HepG2 (cell line): ENCODE results near the gene TLE7. TPM values are rescaled to one million over a fixed set of nuclear protein-coding genes. Genes with fewer than 3 reads are reported as not detected.

Source experiments
- AHDC1 ChIP-seq: sonication (generic); formaldehyde crosslinking; IDR thresholded peaks from 2 replicates; pipeline ENCODE4 v1.5.1; 2020; ENCODE audit warnings: mild to moderate bottlenecking, missing genetic modification reagents, borderline replicate concordance
- ATAD3A ChIP-seq: sonication (generic); formaldehyde crosslinking; IDR thresholded peaks from 2 replicates; pipeline ENCODE4 v1.4.0; 2020; ENCODE audit warnings: missing genetic modification reagents
- CC2D1A ChIP-seq: sonication (generic); formaldehyde crosslinking; IDR thresholded peaks from 2 replicates; pipeline ENCODE4 v1.8.1; 2023; ENCODE audit warnings: mild to moderate bottlenecking, missing genetic modification reagents
- EZH2 ChIP-seq: conservative IDR thresholded peaks from 2 replicates; pipeline ENCODE4 v1.6.1; 2012; ENCODE audit warnings: mild to moderate bottlenecking, low read depth, low read length, moderate library complexity
- KIAA2018 ChIP-seq: sonication (generic); formaldehyde crosslinking; IDR thresholded peaks from 2 replicates; pipeline ENCODE4 v1.5.0; 2020; ENCODE audit warnings: mild to moderate bottlenecking, missing genetic modification reagents, borderline replicate concordance
- KLF11 ChIP-seq: IDR thresholded peaks from 2 replicates; pipeline ENCODE4 v1.6.1; 2016; ENCODE audit warnings: missing compliant biosample characterization
- KLF13 ChIP-seq: sonication (generic); formaldehyde crosslinking; IDR thresholded peaks from 2 replicates; pipeline ENCODE4 v1.4.0; 2020; ENCODE audit warnings: mild to moderate bottlenecking, missing genetic modification reagents
- RCOR2 ChIP-seq: IDR thresholded peaks from 2 replicates; pipeline ENCODE4 v1.6.1; 2016; ENCODE audit warnings: missing biosample characterization, missing genetic modification reagents
- SIN3A ChIP-seq: IDR thresholded peaks from 2 replicates; pipeline ENCODE4 v1.6.1; 2011; ENCODE audit warnings: low read depth, mild to moderate bottlenecking, control low read depth, low read length, borderline replicate concordance
- SMC3 ChIP-seq: IDR thresholded peaks from 2 replicates; pipeline ENCODE4 v1.6.1; 2011; ENCODE audit warnings: low read length, improper control_type of control experiment
- SMYD3 ChIP-seq: sonication (generic); formaldehyde crosslinking; IDR thresholded peaks from 2 replicates; pipeline ENCODE4 v1.8.1; 2023; ENCODE audit warnings: mild to moderate bottlenecking, missing genetic modification reagents
- U2AF2 ChIP-seq: fragments of 200-400 bp; formaldehyde crosslinking; IDR thresholded peaks from 2 replicates; pipeline ENCODE4 v1.6.1; 2017; ENCODE audit warnings: low read depth, mild to moderate bottlenecking, low read length
- ZNF292 ChIP-seq: sonication (generic); formaldehyde crosslinking; IDR thresholded peaks from 2 replicates; pipeline ENCODE4 v1.8.1; 2022; ENCODE audit warnings: mild to moderate bottlenecking, low read depth, missing genetic modification reagents, borderline replicate concordance
- ZNF414 ChIP-seq: sonication (generic); formaldehyde crosslinking; IDR thresholded peaks from 2 replicates; pipeline ENCODE4 v1.5.0; 2020; ENCODE audit warnings: missing genetic modification reagents
- polyA plus RNA-seq, 8 experiments: library from polyadenylated mRNA; depleted of rRNA in 3 of 8; stranded (reverse) in 7 of 8; unstranded in 1 of 8; fragments of >200 nt; fragmentation: Illumina TruSeq in 4 of 8; extraction: Trizol in 4 of 8; gene quantifications; 2 replicates each; pipeline versions ENCODE4 v1.2.1 to v1.2.3, GENCODE V29; 2011 to 2016; ENCODE audit warnings: low read depth in 4 of 8, missing spikeins in 1 of 8, mixed read lengths in 1 of 8; ENCODE audit not compliant: insufficient read depth in 1 of 8
- total RNA-seq, 5 experiments: library from RNA; depleted of rRNA; stranded (reverse); fragments of >200 nt; fragmentation: Illumina TruSeq; extraction: Trizol; gene quantifications; 2 replicates each; pipeline ENCODE4 v1.2.3, GENCODE V29; 2016; ENCODE audit warnings: low read depth in 1 of 5

The TLE7 gene
- total and polyA plus RNA-seq, 2 of the 13 experiments (the other 11 are each of a cell fraction or from before 2014, with no cell fraction given), result not detected

- TF ChIP-seq KIAA2018 (CRISPR knock-in tag) (no peak), U2AF2 (no peak), SIN3A (peak; percentile 84; the same call in 1 of the 2 replicates), KLF13 (CRISPR knock-in tag) (peak; percentile 68; the same call in 1 of the 2 replicates), AHDC1 (no peak), KLF11 (CRISPR knock-in tag) (no peak), ZNF292 (CRISPR knock-in tag) (peak; percentile 75), CC2D1A (CRISPR knock-in tag) (no peak; the same call in 1 of the 2 replicates), SMC3 (no peak), SMYD3 (no peak), RCOR2 (CRISPR knock-in tag) (0 out of 2 replicates have a peak, but pooled peaks have one; percentile 21), ZNF414 (CRISPR knock-in tag) (peak; percentile 72; the same call in 1 of the 2 replicates), EZH2 (no peak), ATAD3A (CRISPR knock-in tag) (no peak)
Measured at GRCh38 chr16:71484006-71484893, 42.4 kb upstream of the TLE7 start (continued).
